GM12878 (cell line): ENCODE results near the gene IFNA14. TPM values are rescaled to one million over a fixed set of nuclear protein-coding genes. Genes with fewer than 3 reads are reported as not detected.

ENCODE experiments used
- ATAC-seq: fragments of 200-7000 bp; cut with Tn5 transposase; 3 replicates; pipeline ENCODE4 v1.9.1; 2020; ENCODE audit warnings: mild to moderate bottlenecking, moderate library complexity
- BruUV-seq: library from RNA; stranded (reverse); fragments of 400-500 nt; replicated peaks from 2 replicates; lab custom pipeline; 2021; lab: Mats Ljungman, UMichigan
- CTCF ChIA-PET: fragments of 300-600 bp; sonication (Branson Sonifier 250); formaldehyde crosslinking; extraction: SDS; loops from one replicate; lab custom pipeline; 2021; ENCODE audit warnings: inconsistent platforms; lab: Yijun Ruan, JAX
- POLR2A ChIA-PET: fragments of 350-600 bp; formaldehyde crosslinking; extraction: SDS; loops from one replicate; lab custom pipeline; 2021; ENCODE audit warnings: inconsistent platforms; lab: Charles Lee
- RAD21 ChIA-PET: fragments of 300-600 bp; sonication (Branson Sonifier 250); formaldehyde crosslinking; loops from one replicate; lab custom pipeline; 2023; ENCODE audit warnings: antibody characterized with exemption; ENCODE audit not compliant: unreplicated experiment; lab: Charles Lee
- SMC1A ChIA-PET: fragments of 300-600 bp; sonication (Branson Sonifier 250); formaldehyde crosslinking; loops from one replicate; lab custom pipeline; 2023; ENCODE audit not compliant: unreplicated experiment, uncharacterized antibody; lab: Charles Lee
- DNase-seq: peaks from one replicate; pipeline ENCODE4 v3.0.0-alpha.2; 2011; ENCODE audit warnings: low read depth, low spot score
- FAIRE-seq: peaks from 3 replicates; lab custom pipeline; 2011; peaks lifted over from hg19 to GRCh38; lab: Jason Lieb, UNC
- H2AFZ ChIP-seq: 2 replicates; pipeline ENCODE4 v1.6.0; 2011; ENCODE audit warnings: low read depth, low read length, control low read depth; ENCODE audit not compliant: control insufficient read depth
- H3K27ac ChIP-seq: 2 replicates; pipeline ENCODE4 v1.5.1; 2011; ENCODE audit warnings: control low read depth; ENCODE audit not compliant: control insufficient read depth, insufficient read depth
- H3K27me3 ChIP-seq, 2 experiments: replicated peaks in 1 of 2; 2 replicates each; pipeline versions ENCODE4 v1.6.0 to v1.6.1; 2011; ENCODE audit warnings: low read length in 1 of 2; ENCODE audit not compliant: control insufficient read depth in 2 of 2, insufficient read depth in 2 of 2
- H3K36me3 ChIP-seq, 2 experiments: 2 replicates each; pipeline ENCODE4 v1.5.1; 2011; ENCODE audit warnings: low read length in 1 of 2; ENCODE audit not compliant: control insufficient read depth in 2 of 2, insufficient read depth in 2 of 2
- H3K4me1 ChIP-seq: 2 replicates; pipeline ENCODE4 v1.6.1; 2011; ENCODE audit warnings: mild to moderate bottlenecking, low read length, moderate library complexity, mixed read lengths; ENCODE audit not compliant: control insufficient read depth, insufficient read depth
- H3K4me2 ChIP-seq: 2 replicates; pipeline ENCODE4 v1.6.0; 2011; ENCODE audit warnings: control low read depth; ENCODE audit not compliant: control insufficient read depth, insufficient read depth
- H3K4me3 ChIP-seq: fragments of 200-600 bp; sonication (generic); 2 replicates; pipeline ENCODE4 v1.5.1; 2016
- H3K79me2 ChIP-seq: 2 replicates; pipeline ENCODE4 v1.6.0; 2011; ENCODE audit warnings: low read length; ENCODE audit not compliant: control insufficient read depth, insufficient read depth
- H3K9ac ChIP-seq: 2 replicates; pipeline ENCODE4 v1.8.0; 2011; ENCODE audit warnings: low read length, control low read depth, mixed read lengths; ENCODE audit not compliant: control insufficient read depth, insufficient read depth
- H3K9me3 ChIP-seq: replicated peaks from 3 replicates; pipeline ENCODE4 v1.5.1; 2011; ENCODE audit warnings: mild to moderate bottlenecking, low read length; ENCODE audit not compliant: control insufficient read depth, insufficient read depth
- H4K20me1 ChIP-seq: 2 replicates; pipeline ENCODE4 v1.6.0; 2011; ENCODE audit not compliant: control insufficient read depth, insufficient read depth
- CHD1 ChIP-seq: IDR thresholded peaks from 2 replicates; pipeline ENCODE4 v1.6.1; 2012; ENCODE audit warnings: low read depth, low read length, improper control_type of control experiment
- DPF2 ChIP-seq: fragments of 450-650 bp; IDR thresholded peaks from 2 replicates; pipeline ENCODE4 v1.6.1; 2017; ENCODE audit warnings: mild to moderate bottlenecking
- EED ChIP-seq: sonication (generic); IDR thresholded peaks from 2 replicates; pipeline ENCODE4 v1.6.1; 2016; ENCODE audit warnings: antibody characterized with exemption, low read depth
- EP300 ChIP-seq, 2 experiments: fragments of 150-350 bp in 1 of 2; IDR thresholded peaks; 2 replicates each; pipeline ENCODE4 v1.6.1; 2011 to 2012; ENCODE audit warnings: low read depth in 2 of 2, low read length in 2 of 2, borderline replicate concordance in 1 of 2, improper control_type of control experiment in 1 of 2, inconsistent platforms in 1 of 2; ENCODE audit not compliant: control insufficient read depth in 1 of 2
- FOXM1 ChIP-seq: IDR thresholded peaks from 2 replicates; pipeline ENCODE4 v1.6.1; 2012; ENCODE audit warnings: low read depth, mild to moderate bottlenecking, inconsistent platforms, low read length, moderate library complexity
- NFYA ChIP-seq: IDR thresholded peaks from 2 replicates; pipeline ENCODE4 v1.6.1; 2011; ENCODE audit warnings: low read depth, mild to moderate bottlenecking, low read length, improper control_type of control experiment, borderline replicate concordance
- PAX5 ChIP-seq: IDR thresholded peaks from 2 replicates; pipeline ENCODE4 v1.6.1; 2011; ENCODE audit warnings: low read depth, low read length, borderline replicate concordance
- PML ChIP-seq: IDR thresholded peaks from 2 replicates; pipeline ENCODE4 v1.6.1; 2012; ENCODE audit warnings: low read length, inconsistent platforms
- SRF ChIP-seq, 2 experiments: IDR thresholded peaks; 2 replicates each; pipeline ENCODE4 v1.6.1; 2011; ENCODE audit warnings: low read depth in 2 of 2, low read length in 2 of 2, mild to moderate bottlenecking in 1 of 2, moderate library complexity in 1 of 2
- in situ Hi-C: fragments of 300-500 bp; cut with MboI; formaldehyde crosslinking; loops from 9 replicates; pipeline ENCODE4 v1.14.3; 2018; ENCODE audit warnings: mixed read lengths
- intact Hi-C: fragments of 100-400 bp; cut with micrococcal nuclease; formaldehyde crosslinking; loops from one replicate; pipeline ENCODE4 v1.14.2; 2022; ENCODE audit not compliant: unreplicated experiment
- polyA plus RNA-seq, 11 experiments: library from polyadenylated mRNA; depleted of rRNA in 4 of 11; unstranded in 6 of 11; stranded (reverse) in 5 of 11; fragments of >200 nt; fragmentation: Nextera tagmentation in 4 of 11; fragmentation: Illumina TruSeq in 1 of 11; extraction: Ambion mirVana in 4 of 11; extraction: Trizol in 1 of 11; gene quantifications; 1 replicate in 1 of 11; 2 replicates in 10 of 11; pipeline versions ENCODE4 v1.2.1 to v1.2.3, GENCODE V29; 2011 to 2016; ENCODE audit warnings: inconsistent platforms in 2 of 11, missing spikeins in 2 of 11, low read depth in 1 of 11
- total RNA-seq, 4 experiments: library from RNA; depleted of rRNA in 3 of 4; stranded (reverse); fragments of >200 nt in 3 of 4; fragmentation: Illumina TruSeq in 1 of 4; extraction: Trizol in 1 of 4; gene quantifications; 2 replicates each; pipeline versions ENCODE4 v1.2.1 to v1.2.3, GENCODE V29; 2013 to 2021
- TF ChIP-seq, protein P1 (sequence below): fragments of 150-350 bp; IDR thresholded peaks from 2 replicates; pipeline ENCODE4 v1.6.1; 2014; ENCODE audit warnings: mild to moderate bottlenecking, low read depth, low read length
- TF ChIP-seq, protein P2 (sequence below): fragments of 450-650 bp; IDR thresholded peaks from 2 replicates; pipeline ENCODE4 v1.6.1; 2017; ENCODE audit warnings: mild to moderate bottlenecking, moderate library complexity
- TF ChIP-seq, protein P3 (sequence below): IDR thresholded peaks from 2 replicates; pipeline ENCODE4 v1.6.1; 2012; ENCODE audit warnings: low read depth, low read length, improper control_type of control experiment
- TF ChIP-seq, protein P4 (sequence below): IDR thresholded peaks from 2 replicates; pipeline ENCODE4 v1.6.1; 2012; ENCODE audit warnings: improper control_type of control experiment, low read depth, low read length; ENCODE audit not compliant: insufficient replicate concordance

Gene IFNA14
- total and polyA plus RNA-seq, 10 of the 15 experiments (the other 5 are each of a cell fraction or from before 2014, with no cell fraction given): not detected

DNA sequence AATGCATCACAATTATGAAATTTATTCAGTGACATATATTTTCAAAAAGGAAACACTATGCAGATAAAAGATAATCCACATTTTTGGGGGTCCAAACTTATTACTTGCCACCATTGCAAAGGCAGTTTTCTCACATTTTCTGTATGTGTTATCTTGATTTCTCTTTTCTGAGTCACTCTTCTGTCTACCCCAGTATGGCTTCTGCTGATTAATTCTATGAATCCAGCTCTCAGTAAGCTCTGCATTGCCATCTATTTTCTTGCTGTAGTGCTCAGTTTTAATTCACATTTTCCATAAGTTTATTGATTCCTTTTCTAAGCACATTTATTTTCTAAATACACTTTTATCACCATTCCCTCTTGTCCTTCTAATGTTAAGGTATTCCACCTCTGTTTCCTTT lies 34.6 kb downstream of the IFNA14 start:
- Histone ChIP-seq H3K4me3 (no peak overlapping the region), H3K9me3 (no peaks in the 10 kb centered on the region), H3K27ac (no peak overlapping the region), H4K20me1 (no peaks in the 10 kb centered on the region), H3K27me3 (no peaks in the 10 kb centered on the region), H3K36me3 (no peaks in the 10 kb centered on the region), H3K9ac (no peak overlapping the region), H3K79me2 (no peaks in the 10 kb centered on the region), H3K4me2 (no peak overlapping the region), H2AFZ (no peak overlapping the region), H3K4me1 (no peaks in the 10 kb centered on the region)
- DNase-seq (no peak), FAIRE-seq (no peak), ATAC-seq (no peak)
- CTCF ChIA-PET: interaction anchor here (2.5 kb wide), 1 partner anchor 22 kb away, joined by 10 read pairs; no protein-coding TSS in a partner anchor
- intact Hi-C loops: no loop called here
- POLR2A ChIA-PET: interaction anchor here (0.7 kb wide), 1 partner anchor 186 kb away, joined by 3 read pairs; no protein-coding TSS in a partner anchor
- no TSS peak for BruUV-seq
- RAD21 ChIA-PET: no interaction called here
- SMC1A ChIA-PET: no interaction called here
- in situ Hi-C loops: no loop called here
- TF ChIP-seq DPF2: no peak
- TF ChIP-seq, protein P1, sequence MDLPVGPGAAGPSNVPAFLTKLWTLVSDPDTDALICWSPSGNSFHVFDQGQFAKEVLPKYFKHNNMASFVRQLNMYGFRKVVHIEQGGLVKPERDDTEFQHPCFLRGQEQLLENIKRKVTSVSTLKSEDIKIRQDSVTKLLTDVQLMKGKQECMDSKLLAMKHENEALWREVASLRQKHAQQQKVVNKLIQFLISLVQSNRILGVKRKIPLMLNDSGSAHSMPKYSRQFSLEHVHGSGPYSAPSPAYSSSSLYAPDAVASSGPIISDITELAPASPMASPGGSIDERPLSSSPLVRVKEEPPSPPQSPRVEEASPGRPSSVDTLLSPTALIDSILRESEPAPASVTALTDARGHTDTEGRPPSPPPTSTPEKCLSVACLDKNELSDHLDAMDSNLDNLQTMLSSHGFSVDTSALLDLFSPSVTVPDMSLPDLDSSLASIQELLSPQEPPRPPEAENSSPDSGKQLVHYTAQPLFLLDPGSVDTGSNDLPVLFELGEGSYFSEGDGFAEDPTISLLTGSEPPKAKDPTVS: no peak
- no peak for TF ChIP-seq EP300 (IDR thresholded peaks at IDR 0.05; ENCODE audit: borderline replicate concordance in 1 of 2, control insufficient read depth in 1 of 2, low read depth in 2 of 2, low read length in 2 of 2)
- TF ChIP-seq CHD1: no peak
- TF ChIP-seq SRF (IDR thresholded peaks at IDR 0.05; ENCODE audit: low read depth in 2 of 2, low read length in 2 of 2): no peak
- no peak for TF ChIP-seq NFYA
- TF ChIP-seq PAX5: no peak
- TF ChIP-seq, protein P2, sequence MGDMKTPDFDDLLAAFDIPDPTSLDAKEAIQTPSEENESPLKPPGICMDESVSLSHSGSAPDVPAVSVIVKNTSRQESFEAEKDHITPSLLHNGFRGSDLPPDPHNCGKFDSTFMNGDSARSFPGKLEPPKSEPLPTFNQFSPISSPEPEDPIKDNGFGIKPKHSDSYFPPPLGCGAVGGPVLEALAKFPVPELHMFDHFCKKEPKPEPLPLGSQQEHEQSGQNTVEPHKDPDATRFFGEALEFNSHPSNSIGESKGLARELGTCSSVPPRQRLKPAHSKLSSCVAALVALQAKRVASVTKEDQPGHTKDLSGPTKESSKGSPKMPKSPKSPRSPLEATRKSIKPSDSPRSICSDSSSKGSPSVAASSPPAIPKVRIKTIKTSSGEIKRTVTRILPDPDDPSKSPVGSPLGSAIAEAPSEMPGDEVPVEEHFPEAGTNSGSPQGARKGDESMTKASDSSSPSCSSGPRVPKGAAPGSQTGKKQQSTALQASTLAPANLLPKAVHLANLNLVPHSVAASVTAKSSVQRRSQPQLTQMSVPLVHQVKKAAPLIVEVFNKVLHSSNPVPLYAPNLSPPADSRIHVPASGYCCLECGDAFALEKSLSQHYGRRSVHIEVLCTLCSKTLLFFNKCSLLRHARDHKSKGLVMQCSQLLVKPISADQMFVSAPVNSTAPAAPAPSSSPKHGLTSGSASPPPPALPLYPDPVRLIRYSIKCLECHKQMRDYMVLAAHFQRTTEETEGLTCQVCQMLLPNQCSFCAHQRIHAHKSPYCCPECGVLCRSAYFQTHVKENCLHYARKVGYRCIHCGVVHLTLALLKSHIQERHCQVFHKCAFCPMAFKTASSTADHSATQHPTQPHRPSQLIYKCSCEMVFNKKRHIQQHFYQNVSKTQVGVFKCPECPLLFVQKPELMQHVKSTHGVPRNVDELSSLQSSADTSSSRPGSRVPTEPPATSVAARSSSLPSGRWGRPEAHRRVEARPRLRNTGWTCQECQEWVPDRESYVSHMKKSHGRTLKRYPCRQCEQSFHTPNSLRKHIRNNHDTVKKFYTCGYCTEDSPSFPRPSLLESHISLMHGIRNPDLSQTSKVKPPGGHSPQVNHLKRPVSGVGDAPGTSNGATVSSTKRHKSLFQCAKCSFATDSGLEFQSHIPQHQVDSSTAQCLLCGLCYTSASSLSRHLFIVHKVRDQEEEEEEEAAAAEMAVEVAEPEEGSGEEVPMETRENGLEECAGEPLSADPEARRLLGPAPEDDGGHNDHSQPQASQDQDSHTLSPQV: no peak
- TF ChIP-seq, protein P3, sequence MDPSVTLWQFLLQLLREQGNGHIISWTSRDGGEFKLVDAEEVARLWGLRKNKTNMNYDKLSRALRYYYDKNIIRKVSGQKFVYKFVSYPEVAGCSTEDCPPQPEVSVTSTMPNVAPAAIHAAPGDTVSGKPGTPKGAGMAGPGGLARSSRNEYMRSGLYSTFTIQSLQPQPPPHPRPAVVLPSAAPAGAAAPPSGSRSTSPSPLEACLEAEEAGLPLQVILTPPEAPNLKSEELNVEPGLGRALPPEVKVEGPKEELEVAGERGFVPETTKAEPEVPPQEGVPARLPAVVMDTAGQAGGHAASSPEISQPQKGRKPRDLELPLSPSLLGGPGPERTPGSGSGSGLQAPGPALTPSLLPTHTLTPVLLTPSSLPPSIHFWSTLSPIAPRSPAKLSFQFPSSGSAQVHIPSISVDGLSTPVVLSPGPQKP: no peak
- TF ChIP-seq FOXM1: no peak
- TF ChIP-seq EED: no peak
- TF ChIP-seq PML: no peak
- TF ChIP-seq, protein P4, sequence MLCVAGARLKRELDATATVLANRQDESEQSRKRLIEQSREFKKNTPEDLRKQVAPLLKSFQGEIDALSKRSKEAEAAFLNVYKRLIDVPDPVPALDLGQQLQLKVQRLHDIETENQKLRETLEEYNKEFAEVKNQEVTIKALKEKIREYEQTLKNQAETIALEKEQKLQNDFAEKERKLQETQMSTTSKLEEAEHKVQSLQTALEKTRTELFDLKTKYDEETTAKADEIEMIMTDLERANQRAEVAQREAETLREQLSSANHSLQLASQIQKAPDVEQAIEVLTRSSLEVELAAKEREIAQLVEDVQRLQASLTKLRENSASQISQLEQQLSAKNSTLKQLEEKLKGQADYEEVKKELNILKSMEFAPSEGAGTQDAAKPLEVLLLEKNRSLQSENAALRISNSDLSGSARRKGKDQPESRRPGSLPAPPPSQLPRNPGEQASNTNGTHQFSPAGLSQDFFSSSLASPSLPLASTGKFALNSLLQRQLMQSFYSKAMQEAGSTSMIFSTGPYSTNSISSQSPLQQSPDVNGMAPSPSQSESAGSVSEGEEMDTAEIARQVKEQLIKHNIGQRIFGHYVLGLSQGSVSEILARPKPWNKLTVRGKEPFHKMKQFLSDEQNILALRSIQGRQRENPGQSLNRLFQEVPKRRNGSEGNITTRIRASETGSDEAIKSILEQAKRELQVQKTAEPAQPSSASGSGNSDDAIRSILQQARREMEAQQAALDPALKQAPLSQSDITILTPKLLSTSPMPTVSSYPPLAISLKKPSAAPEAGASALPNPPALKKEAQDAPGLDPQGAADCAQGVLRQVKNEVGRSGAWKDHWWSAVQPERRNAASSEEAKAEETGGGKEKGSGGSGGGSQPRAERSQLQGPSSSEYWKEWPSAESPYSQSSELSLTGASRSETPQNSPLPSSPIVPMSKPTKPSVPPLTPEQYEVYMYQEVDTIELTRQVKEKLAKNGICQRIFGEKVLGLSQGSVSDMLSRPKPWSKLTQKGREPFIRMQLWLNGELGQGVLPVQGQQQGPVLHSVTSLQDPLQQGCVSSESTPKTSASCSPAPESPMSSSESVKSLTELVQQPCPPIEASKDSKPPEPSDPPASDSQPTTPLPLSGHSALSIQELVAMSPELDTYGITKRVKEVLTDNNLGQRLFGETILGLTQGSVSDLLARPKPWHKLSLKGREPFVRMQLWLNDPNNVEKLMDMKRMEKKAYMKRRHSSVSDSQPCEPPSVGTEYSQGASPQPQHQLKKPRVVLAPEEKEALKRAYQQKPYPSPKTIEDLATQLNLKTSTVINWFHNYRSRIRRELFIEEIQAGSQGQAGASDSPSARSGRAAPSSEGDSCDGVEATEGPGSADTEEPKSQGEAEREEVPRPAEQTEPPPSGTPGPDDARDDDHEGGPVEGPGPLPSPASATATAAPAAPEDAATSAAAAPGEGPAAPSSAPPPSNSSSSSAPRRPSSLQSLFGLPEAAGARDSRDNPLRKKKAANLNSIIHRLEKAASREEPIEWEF: no peak
